Measurements from ENCODE around the gene CADM4.
"Not testable (repeated sequence)": the region's sequence is repeated elsewhere in the genome, so short reads cannot be mapped to it uniquely, and the experiment has no call there.

CADM4 gene, protein sequence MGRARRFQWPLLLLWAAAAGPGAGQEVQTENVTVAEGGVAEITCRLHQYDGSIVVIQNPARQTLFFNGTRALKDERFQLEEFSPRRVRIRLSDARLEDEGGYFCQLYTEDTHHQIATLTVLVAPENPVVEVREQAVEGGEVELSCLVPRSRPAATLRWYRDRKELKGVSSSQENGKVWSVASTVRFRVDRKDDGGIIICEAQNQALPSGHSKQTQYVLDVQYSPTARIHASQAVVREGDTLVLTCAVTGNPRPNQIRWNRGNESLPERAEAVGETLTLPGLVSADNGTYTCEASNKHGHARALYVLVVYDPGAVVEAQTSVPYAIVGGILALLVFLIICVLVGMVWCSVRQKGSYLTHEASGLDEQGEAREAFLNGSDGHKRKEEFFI

DNA sequence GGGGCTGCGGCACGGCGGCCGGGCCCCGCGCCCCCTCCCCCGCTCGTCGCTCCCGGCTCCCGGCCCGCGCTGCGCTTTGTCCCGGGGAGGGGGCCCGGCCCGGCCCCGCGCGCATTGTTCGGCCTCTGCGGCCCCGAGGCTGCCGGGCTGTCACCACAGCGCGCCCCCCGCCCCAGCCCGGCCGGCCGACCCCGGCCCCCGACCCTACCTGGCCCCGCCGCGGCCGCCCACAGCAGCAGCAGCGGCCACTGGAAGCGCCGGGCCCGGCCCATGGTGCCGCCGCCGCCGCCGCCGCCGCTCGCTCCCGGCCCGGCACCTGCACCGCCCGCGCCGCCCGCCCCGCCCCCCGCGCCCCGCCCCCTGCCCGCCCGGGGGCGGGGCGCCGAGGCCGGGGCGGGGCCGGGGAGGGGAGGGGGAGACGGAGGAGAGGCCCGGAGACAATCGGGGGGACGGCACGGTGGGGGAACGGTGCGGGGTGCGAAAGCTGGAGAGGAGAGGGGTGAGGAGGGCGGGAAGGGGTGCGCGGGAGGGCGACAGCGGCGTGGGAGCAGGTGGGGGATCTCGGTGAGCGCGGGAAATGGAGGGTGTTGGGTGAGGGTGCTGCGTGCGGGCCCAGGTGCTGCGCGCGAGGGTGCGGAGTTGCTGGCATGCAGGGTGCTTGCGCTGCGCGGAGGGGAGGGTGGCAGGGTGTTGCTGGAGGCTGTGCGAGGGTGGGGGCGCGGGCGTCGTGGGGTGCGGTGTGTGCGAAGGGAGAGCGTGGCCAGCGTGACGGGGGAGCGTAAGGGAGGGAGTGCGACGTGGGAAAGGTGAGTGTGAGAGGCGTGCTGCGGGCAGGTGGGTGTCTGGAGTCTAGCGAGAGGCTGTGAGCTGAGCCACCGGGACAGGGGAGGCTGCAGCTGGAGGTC, at the start of gene CADM4:
CADM4 (minus strand) TSS at position 332 of the 905 bp plus-strand sequence; CDS start at position 272, 60 bp downstream.
- H3K9me3 ChIP-seq (ENCODE audit: control insufficient read depth in 2 of 2, low read length in 2 of 2) = no peaks in the 10 kb centered on the region
- H3K4me3 ChIP-seq (ENCODE audit: low read length in 2 of 2) = peak within 1 kb of the TSS; percentile 59 to 75
- no peaks in the 10 kb centered on the region for H3K36me3 ChIP-seq (ENCODE audit: control insufficient read depth in 2 of 2, insufficient read depth in 2 of 2, low read length in 2 of 2)
- no peaks in the 10 kb centered on the region for H3K27me3 ChIP-seq (ENCODE audit: control insufficient read depth in 1 of 2, insufficient read depth in 2 of 2, low read length in 2 of 2)
- H3K27ac ChIP-seq (ENCODE audit: low read length) = no peak within 1 kb of the TSS
- peak within 1 kb of the TSS; percentile 64 to 80 for H3K9ac ChIP-seq (ENCODE audit: low read length in 2 of 2)
- peaks cover 20% of the 10 kb centered on the region for H3K4me1 ChIP-seq (ENCODE audit: control insufficient read depth, insufficient read depth, low read length)

DNA sequence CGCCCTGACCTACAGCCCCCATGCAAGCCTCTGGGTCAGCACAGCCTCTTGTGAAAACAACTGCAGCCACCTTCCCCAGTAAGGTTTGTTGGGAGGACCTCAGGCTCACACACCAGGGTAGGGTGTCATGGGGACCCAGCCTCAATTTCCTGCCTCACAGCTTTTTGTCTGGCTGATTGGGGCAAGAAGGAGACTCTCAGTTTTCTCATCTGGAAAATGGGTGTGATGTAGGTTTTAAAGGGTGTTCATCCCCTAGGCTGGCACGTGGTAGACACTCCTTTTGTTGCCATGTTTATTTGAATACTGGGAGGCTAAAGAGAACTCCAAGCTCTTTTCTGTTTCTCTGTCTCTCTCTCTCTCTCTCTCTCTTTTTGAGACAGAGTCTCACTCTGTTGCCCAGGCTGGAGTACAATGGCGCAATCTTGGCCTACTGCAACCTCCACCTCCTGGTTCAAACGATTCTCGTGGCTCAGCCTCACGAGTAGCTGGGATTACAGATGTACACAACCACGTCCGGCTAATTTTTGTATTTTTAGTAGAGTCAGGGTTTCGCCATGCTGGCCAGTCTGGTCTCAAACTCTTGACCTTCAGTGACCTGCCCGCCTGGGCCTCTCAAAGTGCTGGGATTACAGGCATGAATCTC, 48.5 kb upstream of the CADM4 start:
- Histone ChIP-seq H3K9ac (ENCODE audit: low read length in 2 of 2) (no peak overlapping the region), H3K27ac (ENCODE audit: low read length) (no peak overlapping the region), H3K4me1 (ENCODE audit: control insufficient read depth, insufficient read depth, low read length) (no peaks in the 10 kb centered on the region), H3K4me3 (ENCODE audit: low read length in 2 of 2) (no peak overlapping the region), H3K27me3 (ENCODE audit: control insufficient read depth in 1 of 2, insufficient read depth in 2 of 2, low read length in 2 of 2) (no peaks in the 10 kb centered on the region), H3K9me3 (ENCODE audit: control insufficient read depth in 2 of 2, low read length in 2 of 2) (peaks cover 11 to 25% of the 10 kb centered on the region in 2 donors), H3K36me3 (ENCODE audit: control insufficient read depth in 2 of 2, insufficient read depth in 2 of 2, low read length in 2 of 2) (no peaks in the 10 kb centered on the region)

DNA sequence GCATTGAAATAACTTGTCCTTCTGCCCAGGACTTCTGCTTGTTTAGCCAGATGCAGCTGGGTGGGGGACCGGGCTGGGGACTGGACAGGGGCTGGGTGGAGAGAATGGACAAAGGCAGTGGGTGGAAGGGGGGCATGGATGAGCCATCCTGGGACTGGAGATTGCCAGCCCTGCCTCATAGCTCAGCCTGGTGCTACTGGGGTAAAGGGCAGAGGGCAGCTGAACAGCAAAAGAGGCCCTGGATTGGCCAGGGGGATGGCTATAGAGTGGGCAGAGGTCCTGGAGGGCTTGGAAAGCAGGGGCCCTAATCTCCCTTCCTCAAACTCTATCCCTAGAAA, 48.0 kb upstream of the CADM4 start:
- no peaks in the 10 kb centered on the region for H3K4me1 ChIP-seq (ENCODE audit: control insufficient read depth, insufficient read depth, low read length)
- H3K27ac ChIP-seq (ENCODE audit: low read length) = no peak overlapping the region
- H3K27me3 ChIP-seq (ENCODE audit: control insufficient read depth in 1 of 2, insufficient read depth in 2 of 2, low read length in 2 of 2) = no peaks in the 10 kb centered on the region
- no peak overlapping the region for H3K4me3 ChIP-seq (ENCODE audit: low read length in 2 of 2)
- H3K9ac ChIP-seq (ENCODE audit: low read length in 2 of 2) = no peak overlapping the region
- no peaks in the 10 kb centered on the region for H3K36me3 ChIP-seq (ENCODE audit: control insufficient read depth in 2 of 2, insufficient read depth in 2 of 2, low read length in 2 of 2)
- peaks cover 11 to 25% of the 10 kb centered on the region in 2 donors for H3K9me3 ChIP-seq (ENCODE audit: control insufficient read depth in 2 of 2, low read length in 2 of 2)

DNA sequence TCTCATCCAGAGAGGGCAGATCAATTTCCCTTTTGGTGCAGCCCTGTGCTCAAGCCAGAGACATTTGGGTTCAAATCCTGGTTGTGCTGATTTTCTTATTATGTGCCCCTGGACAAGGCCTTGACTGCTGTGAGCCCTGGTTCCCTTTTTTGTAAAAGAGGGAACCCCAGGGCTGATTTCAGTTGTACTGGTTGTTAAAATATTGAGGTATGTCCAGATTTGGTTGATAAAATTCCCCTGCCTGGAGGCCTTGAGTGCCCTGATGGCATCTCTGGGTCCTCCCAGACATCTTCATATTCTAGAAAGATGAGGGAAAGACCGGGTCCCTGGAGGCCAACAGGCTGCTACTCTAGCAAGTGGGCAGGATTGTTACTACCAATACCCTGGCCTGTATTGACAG, 44.7 kb upstream of the CADM4 start:
- Histone ChIP-seq H3K9ac (ENCODE audit: low read length in 2 of 2) (no peak overlapping the region), H3K9me3 (ENCODE audit: control insufficient read depth in 2 of 2, low read length in 2 of 2) (no peaks in the 10 kb centered on the region), H3K36me3 (ENCODE audit: control insufficient read depth in 2 of 2, insufficient read depth in 2 of 2, low read length in 2 of 2) (no peaks in the 10 kb centered on the region), H3K27ac (ENCODE audit: low read length) (no peak overlapping the region), H3K4me3 (ENCODE audit: low read length in 2 of 2) (no peak overlapping the region), H3K27me3 (ENCODE audit: control insufficient read depth in 1 of 2, insufficient read depth in 2 of 2, low read length in 2 of 2) (no peaks in the 10 kb centered on the region), H3K4me1 (ENCODE audit: control insufficient read depth, insufficient read depth, low read length) (no peaks in the 10 kb centered on the region)

- Histone ChIP-seq H3K4me1 (ENCODE audit: control insufficient read depth, insufficient read depth, low read length) (no peaks in the 10 kb centered on the region), H3K9ac (ENCODE audit: low read length in 2 of 2) (no peak overlapping the region), H3K27ac (ENCODE audit: low read length) (no peak overlapping the region), H3K27me3 (ENCODE audit: control insufficient read depth in 1 of 2, insufficient read depth in 2 of 2, low read length in 2 of 2) (no peaks in the 10 kb centered on the region), H3K9me3 (ENCODE audit: control insufficient read depth in 2 of 2, low read length in 2 of 2) (no peaks in the 10 kb centered on the region), H3K36me3 (ENCODE audit: control insufficient read depth in 2 of 2, insufficient read depth in 2 of 2, low read length in 2 of 2) (no peaks in the 10 kb centered on the region), H3K4me3 (ENCODE audit: low read length in 2 of 2) (no peak overlapping the region)
Observed at GRCh38 chr19:43683905-43684304, 44.3 kb upstream of the CADM4 start.

DNA sequence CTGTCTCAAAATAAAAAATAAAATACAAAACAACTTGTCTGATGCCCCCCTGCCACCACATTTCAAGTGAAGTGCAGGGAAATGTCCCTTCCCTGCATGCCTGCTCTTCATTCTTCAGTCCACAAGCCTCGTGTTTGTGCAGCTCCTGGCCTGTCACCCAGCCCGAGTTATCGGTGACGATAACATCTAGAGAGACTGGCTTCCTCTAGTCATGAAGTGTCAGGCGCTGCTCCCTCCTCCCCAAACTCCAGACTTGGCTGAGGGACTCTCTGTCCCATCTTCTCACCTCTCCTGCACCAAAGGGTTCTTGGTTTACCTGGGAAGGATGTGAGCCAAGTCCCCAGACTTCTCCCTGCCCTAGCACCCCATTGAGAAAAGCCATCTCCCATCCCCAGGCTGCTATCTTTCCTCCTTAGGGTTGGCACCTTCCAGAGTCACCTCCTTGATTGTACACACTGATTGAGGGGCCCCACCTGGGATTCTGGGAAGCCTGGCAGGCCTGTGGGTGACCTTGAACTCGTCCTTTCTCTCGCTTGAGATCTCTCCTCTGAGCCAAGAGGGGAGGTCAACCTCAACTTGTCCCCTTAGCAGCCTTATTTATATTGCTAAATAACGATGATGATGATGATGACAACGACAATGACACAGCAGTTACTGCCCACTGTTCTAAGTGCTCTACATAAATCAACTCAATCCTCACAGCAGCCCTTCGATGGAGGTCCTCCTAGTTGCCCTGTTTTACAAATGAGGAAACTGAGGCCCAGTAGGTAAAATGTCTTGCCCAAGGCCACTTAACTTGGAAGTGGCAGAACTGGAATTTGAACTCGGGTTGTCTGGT, 43.4 kb upstream of the CADM4 start:
- H3K27me3 ChIP-seq (ENCODE audit: control insufficient read depth in 1 of 2, insufficient read depth in 2 of 2, low read length in 2 of 2) = no peaks in the 10 kb centered on the region
- H3K4me1 ChIP-seq (ENCODE audit: control insufficient read depth, insufficient read depth, low read length) = no peaks in the 10 kb centered on the region
- no peaks in the 10 kb centered on the region for H3K9me3 ChIP-seq (ENCODE audit: control insufficient read depth in 2 of 2, low read length in 2 of 2)
- H3K27ac ChIP-seq (ENCODE audit: low read length) = no peak overlapping the region
- no peaks in the 10 kb centered on the region for H3K36me3 ChIP-seq (ENCODE audit: control insufficient read depth in 2 of 2, insufficient read depth in 2 of 2, low read length in 2 of 2)
- H3K9ac ChIP-seq (ENCODE audit: low read length in 2 of 2) = no peak overlapping the region
- H3K4me3 ChIP-seq (ENCODE audit: low read length in 2 of 2) = no peak overlapping the region

- not testable (repeated sequence) for H3K9ac ChIP-seq (ENCODE audit: low read length in 2 of 2); H3K27me3 ChIP-seq (ENCODE audit: control insufficient read depth in 1 of 2, insufficient read depth in 2 of 2, low read length in 2 of 2); H3K36me3 ChIP-seq (ENCODE audit: control insufficient read depth in 2 of 2, insufficient read depth in 2 of 2, low read length in 2 of 2); H3K4me1 ChIP-seq (ENCODE audit: control insufficient read depth, insufficient read depth, low read length); H3K27ac ChIP-seq (ENCODE audit: low read length); H3K4me3 ChIP-seq (ENCODE audit: low read length in 2 of 2); H3K9me3 ChIP-seq (ENCODE audit: control insufficient read depth in 2 of 2, low read length in 2 of 2)
Observed at GRCh38 chr19:43682269-43682668, 42.6 kb upstream of the CADM4 start.

GRCh38 chr19:43681821-43682220, 42.2 kb upstream of the CADM4 start:
- Histone ChIP-seq H3K9ac (ENCODE audit: low read length in 2 of 2) (no peak overlapping the region), H3K9me3 (ENCODE audit: control insufficient read depth in 2 of 2, low read length in 2 of 2) (no peaks in the 10 kb centered on the region), H3K27ac (ENCODE audit: low read length) (no peak overlapping the region), H3K4me1 (ENCODE audit: control insufficient read depth, insufficient read depth, low read length) (no peaks in the 10 kb centered on the region), H3K36me3 (ENCODE audit: control insufficient read depth in 2 of 2, insufficient read depth in 2 of 2, low read length in 2 of 2) (no peaks in the 10 kb centered on the region), H3K4me3 (ENCODE audit: low read length in 2 of 2) (no peak overlapping the region), H3K27me3 (ENCODE audit: control insufficient read depth in 1 of 2, insufficient read depth in 2 of 2, low read length in 2 of 2) (no peaks in the 10 kb centered on the region)

GRCh38 chr19:43678512-43679261, 39.0 kb upstream of the CADM4 start:
- H3K9me3 ChIP-seq (ENCODE audit: control insufficient read depth in 2 of 2, low read length in 2 of 2) = no peaks in the 10 kb centered on the region
- no peaks in the 10 kb centered on the region for H3K36me3 ChIP-seq (ENCODE audit: control insufficient read depth in 2 of 2, insufficient read depth in 2 of 2, low read length in 2 of 2)
- no peaks in the 10 kb centered on the region for H3K4me1 ChIP-seq (ENCODE audit: control insufficient read depth, insufficient read depth, low read length)
- no peak overlapping the region for H3K27ac ChIP-seq (ENCODE audit: low read length)
- H3K4me3 ChIP-seq (ENCODE audit: low read length in 2 of 2) = no peak overlapping the region
- H3K9ac ChIP-seq (ENCODE audit: low read length in 2 of 2) = no peak overlapping the region
- H3K27me3 ChIP-seq (ENCODE audit: control insufficient read depth in 1 of 2, insufficient read depth in 2 of 2, low read length in 2 of 2) = no peaks in the 10 kb centered on the region

Measured in stomach smooth muscle (tissue), 2 donors.